OCI-LY7 (cell line): ENCODE results near the gene CHST10.

ENCODE experiments used
- CTCF ChIP-seq: fragments of 200-600 bp; sonication (generic); conservative IDR thresholded peaks from 2 replicates; pipeline ENCODE4 v1.5.1; 2014; ENCODE audit warnings: mild to moderate bottlenecking, antibody characterized with exemption, low read length, moderate library complexity, mixed read lengths
- EZH2phosphoT487 ChIP-seq: fragments of 200-600 bp; sonication (generic); IDR thresholded peaks from 2 replicates; pipeline ENCODE4 v1.6.1; 2018; ENCODE audit warnings: low read depth, borderline replicate concordance, mild to moderate bottlenecking, mixed run types, antibody characterized with exemption, low read length, moderate library complexity, mixed read lengths

- TF ChIP-seq CTCF = no peak
- TF ChIP-seq EZH2phosphoT487 = no peak
These were observed 8.9 kb upstream of the CHST10 start for GRCh38 chr2:100426384-100426720.
